Neural progenitor cell (in vitro differentiated cells): ENCODE measurements around the gene LYZL2. TPM values are rescaled to one million over a fixed set of nuclear protein-coding genes. Genes with fewer than 3 reads are reported as not detected.
"Not testable (repeated sequence)": the region's sequence is repeated elsewhere in the genome, so short reads cannot be mapped to it uniquely, and the experiment has no call there.

Experiments used
- DNase-seq: peaks from one replicate; pipeline ENCODE4 v3.0.0-alpha.2; 2016; ENCODE audit warnings: low spot score
- H2AFZ ChIP-seq: fragments of 200-600 bp; sonication (generic); replicated peaks from 2 replicates; pipeline ENCODE4 v1.6.1; 2016; ENCODE audit warnings: antibody characterized with exemption
- H3F3A ChIP-seq: fragments of 200-600 bp; sonication (generic); 2 replicates; pipeline ENCODE4 v1.6.1; 2016; ENCODE audit warnings: antibody characterized with exemption, low read depth
- H3K27ac ChIP-seq: fragments of 200-600 bp; sonication (generic); 2 replicates; pipeline ENCODE4 v1.5.1; 2016; ENCODE audit warnings: mild to moderate bottlenecking
- H3K27me3 ChIP-seq: fragments of 200-600 bp; sonication (generic); 2 replicates; pipeline ENCODE4 v1.6.1; 2016; ENCODE audit warnings: mild to moderate bottlenecking, moderate library complexity
- H3K36me3 ChIP-seq: fragments of 200-600 bp; sonication (generic); 2 replicates; pipeline ENCODE4 v1.5.1; 2016
- H3K4me1 ChIP-seq: fragments of 200-600 bp; sonication (generic); 2 replicates; pipeline ENCODE4 v1.6.1; 2016; ENCODE audit warnings: mixed run types
- H3K4me2 ChIP-seq: fragments of 200-600 bp; sonication (generic); 2 replicates; pipeline ENCODE4 v1.6.1; 2016
- H3K4me3 ChIP-seq: fragments of 200-600 bp; sonication (generic); 2 replicates; pipeline ENCODE4 v1.5.1; 2016
- H3K79me2 ChIP-seq: fragments of 200-600 bp; sonication (generic); 2 replicates; pipeline ENCODE4 v1.6.1; 2016; ENCODE audit warnings: low read depth
- H3K9ac ChIP-seq: fragments of 200-600 bp; sonication (generic); 2 replicates; pipeline ENCODE4 v1.6.1; 2016
- H3K9me3 ChIP-seq: fragments of 200-600 bp; sonication (generic); 2 replicates; pipeline ENCODE4 v1.5.1; 2016; ENCODE audit warnings: low read depth
- H4K20me1 ChIP-seq: fragments of 200-600 bp; sonication (generic); 2 replicates; pipeline ENCODE4 v1.6.1; 2016; ENCODE audit warnings: low read depth
- H3K27ac Mint-ChIP-seq: 3 replicates; pipeline ENCODE4 v1.8.0; 2021; ENCODE audit warnings: mixed read lengths
- H3K27me3 Mint-ChIP-seq: 2 replicates; pipeline ENCODE4 v1.8.0; 2022; ENCODE audit warnings: low read depth, mild to moderate bottlenecking, inconsistent platforms, moderate library complexity, mixed read lengths; ENCODE audit not compliant: insufficient read depth
- H3K36me3 Mint-ChIP-seq: 3 replicates; pipeline ENCODE4 v1.8.0; 2021; ENCODE audit warnings: mixed read lengths
- H3K4me1 Mint-ChIP-seq: 3 replicates; pipeline ENCODE4 v1.8.0; 2021; ENCODE audit warnings: mixed read lengths
- H3K4me3 Mint-ChIP-seq: 3 replicates; pipeline ENCODE4 v1.8.0; 2021; ENCODE audit warnings: mild to moderate bottlenecking, moderate library complexity, mixed read lengths
- H3K9me3 Mint-ChIP-seq: 3 replicates; pipeline ENCODE4 v1.8.0; 2020; ENCODE audit warnings: mixed read lengths
- CTCF ChIP-seq: fragments of 200-600 bp; sonication (generic); IDR thresholded peaks from 2 replicates; pipeline ENCODE4 v1.5.1; 2017; ENCODE audit warnings: antibody characterized with exemption, mild to moderate bottlenecking
- EZH2 ChIP-seq: fragments of 200-600 bp; sonication (generic); IDR thresholded peaks from 2 replicates; pipeline ENCODE4 v1.6.1; 2017; ENCODE audit warnings: antibody characterized with exemption, mild to moderate bottlenecking, moderate library complexity
- EZH2phosphoT487 ChIP-seq: fragments of 200-600 bp; sonication (generic); IDR thresholded peaks from 2 replicates; pipeline ENCODE4 v1.6.1; 2017; ENCODE audit warnings: antibody characterized with exemption
- total RNA-seq: library from RNA; depleted of rRNA; stranded (reverse); fragments of >200 nt; gene quantifications from 2 replicates; pipeline ENCODE4 v1.2.3, GENCODE V29; 2015; ENCODE audit warnings: low replicate concordance

Gene LYZL2
- total RNA-seq, 1 donor from 2014 or later: not detected

- Histone ChIP-seq H3K9ac (no peak overlapping the region), H3K27ac (no peak overlapping the region), H3K36me3 (no peaks in the 10 kb centered on the region), H3K4me2 (no peak overlapping the region), H3K9me3 (no peaks in the 10 kb centered on the region), H2AFZ (no peak overlapping the region), H4K20me1 (no peaks in the 10 kb centered on the region), H3K4me3 (no peak overlapping the region), H3F3A (no peaks in the 10 kb centered on the region), H3K4me1 (no peaks in the 10 kb centered on the region), H3K27me3 (no peaks in the 10 kb centered on the region), H3K79me2 (no peaks in the 10 kb centered on the region)
- Mint-ChIP-seq H3K36me3 (no peaks in the 10 kb centered on the region), H3K4me1 (no peaks in the 10 kb centered on the region), H3K27ac (no peak overlapping the region), H3K27me3 (no peaks in the 10 kb centered on the region), H3K9me3 (no peaks in the 10 kb centered on the region), H3K4me3 (no peak overlapping the region)
- TF ChIP-seq CTCF: no peak
- TF ChIP-seq EZH2phosphoT487: no peak
- TF ChIP-seq EZH2: no peak
- no peak for DNase-seq
Observed at GRCh38 chr10:30630571-30630970, 1.0 kb upstream of the LYZL2 start.

GRCh38 chr10:30628576-30628975, 977 bp downstream of the LYZL2 start:
- not testable (repeated sequence) for H3K4me1 Mint-ChIP-seq, H3K27me3 ChIP-seq, H3K36me3 Mint-ChIP-seq, H3K9ac ChIP-seq, DNase-seq, H3K4me1 ChIP-seq, H3K4me2 ChIP-seq, H3F3A ChIP-seq, H3K9me3 ChIP-seq, H3K27ac Mint-ChIP-seq, H3K27me3 Mint-ChIP-seq, H4K20me1 ChIP-seq, H3K36me3 ChIP-seq, H3K79me2 ChIP-seq, H3K4me3 Mint-ChIP-seq, H3K27ac ChIP-seq, H3K4me3 ChIP-seq, H3K9me3 Mint-ChIP-seq, H2AFZ ChIP-seq

- H3K79me2 ChIP-seq, DNase-seq: not testable (repeated sequence)
Observed at GRCh38 chr10:30626837-30627236, 2.7 kb downstream of the LYZL2 start.

GRCh38 chr10:30626196-30626595, 3.4 kb downstream of the LYZL2 start:
- H3K36me3 Mint-ChIP-seq, H3K27ac ChIP-seq, H3K9me3 ChIP-seq, H3K4me3 Mint-ChIP-seq, H3K27me3 Mint-ChIP-seq, DNase-seq, H3K9me3 Mint-ChIP-seq, H3K79me2 ChIP-seq, H3F3A ChIP-seq, H3K27me3 ChIP-seq, H3K9ac ChIP-seq, H3K27ac Mint-ChIP-seq, H3K4me1 ChIP-seq, H3K4me1 Mint-ChIP-seq, H3K36me3 ChIP-seq, H4K20me1 ChIP-seq, H3K4me3 ChIP-seq, H3K4me2 ChIP-seq, H2AFZ ChIP-seq: not testable (repeated sequence)

More at GRCh38 chr10:30626837-30627236, 2.7 kb downstream of the LYZL2 start:
- H3K4me1 ChIP-seq, H3K27ac Mint-ChIP-seq, H3K4me1 Mint-ChIP-seq, H2AFZ ChIP-seq, H4K20me1 ChIP-seq, H3K9me3 Mint-ChIP-seq, H3K9ac ChIP-seq, H3K27ac ChIP-seq, H3K27me3 ChIP-seq, H3K4me3 Mint-ChIP-seq, H3F3A ChIP-seq, H3K36me3 ChIP-seq, H3K4me2 ChIP-seq, H3K9me3 ChIP-seq, H3K27me3 Mint-ChIP-seq, H3K36me3 Mint-ChIP-seq, H3K4me3 ChIP-seq: not testable (repeated sequence)

- H3K4me3 ChIP-seq: no peak overlapping the region
- H2AFZ ChIP-seq: no peak overlapping the region
- H3K4me2 ChIP-seq: no peak overlapping the region
- no peaks in the 10 kb centered on the region for H3K9me3 Mint-ChIP-seq
- H3K9me3 ChIP-seq: no peaks in the 10 kb centered on the region
- H3F3A ChIP-seq: no peaks in the 10 kb centered on the region
- DNase-seq: no peak
- no peaks in the 10 kb centered on the region for H3K4me1 Mint-ChIP-seq
- H3K27ac ChIP-seq: no peak overlapping the region
- H3K27me3 Mint-ChIP-seq: no peaks in the 10 kb centered on the region
- no peaks in the 10 kb centered on the region for H3K27me3 ChIP-seq
- no peak overlapping the region for H3K4me3 Mint-ChIP-seq
- H3K27ac Mint-ChIP-seq: no peak overlapping the region
- no peaks in the 10 kb centered on the region for H3K36me3 ChIP-seq
- H3K4me1 ChIP-seq: no peaks in the 10 kb centered on the region
- no peak overlapping the region for H3K9ac ChIP-seq
- no peaks in the 10 kb centered on the region for H3K79me2 ChIP-seq
- no peaks in the 10 kb centered on the region for H3K36me3 Mint-ChIP-seq
- TF ChIP-seq EZH2phosphoT487 (no peak), CTCF (no peak), EZH2 (no peak)
- H4K20me1 ChIP-seq: no peaks in the 10 kb centered on the region
Observed at GRCh38 chr10:30625080-30625479, 4.5 kb downstream of the LYZL2 start.
